ENCODE data around the gene TMEM44. TPM values are rescaled to one million over a fixed set of nuclear protein-coding genes. Genes with fewer than 3 reads are reported as not detected.

Gene TMEM44
- total RNA-seq, 1 donor, result 18.8 TPM

DNA sequence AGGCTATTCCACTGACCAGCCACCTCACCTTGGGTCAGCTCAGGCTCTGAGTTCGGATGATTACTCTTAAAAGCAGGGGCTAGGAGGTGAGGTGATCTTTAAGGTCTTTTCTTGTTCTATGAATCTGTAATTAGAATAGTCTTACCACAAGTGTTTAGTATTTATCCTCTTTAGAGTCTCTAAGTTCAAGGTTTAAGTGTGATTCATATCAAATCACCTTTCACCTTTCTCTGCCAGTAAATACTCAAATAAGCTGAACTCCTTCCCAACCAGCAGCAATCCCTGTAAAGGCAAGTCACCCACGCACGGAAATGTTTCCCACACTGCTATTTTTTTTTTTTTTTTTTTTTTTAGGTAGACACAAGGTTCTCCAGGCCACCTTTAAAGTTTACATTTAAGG is 14.5 kb upstream of the TMEM44 start:
- Histone ChIP-seq H4K20me1 (ENCODE audit: insufficient read depth, low read length) (no peaks in the 10 kb centered on the region), H3K4me3 (ENCODE audit: insufficient read depth, low read length) (no peak overlapping the region), H3K36me3 (ENCODE audit: insufficient read depth, low read length) (peaks cover 84% of the 10 kb centered on the region), H3K79me2 (ENCODE audit: insufficient read depth, low read length) (peaks cover 3% of the 10 kb centered on the region), H3K27ac (ENCODE audit: low read depth, low read length) (no peak overlapping the region), H3K4me1 (ENCODE audit: insufficient read depth, low read length) (no peaks in the 10 kb centered on the region), H3K9me3 (ENCODE audit: low read depth, low read length) (no peaks in the 10 kb centered on the region), H2AFZ (ENCODE audit: low read length) (no peak overlapping the region), H3K4me2 (ENCODE audit: insufficient read depth, low read length) (no peak overlapping the region), H3K27me3 (ENCODE audit: insufficient read depth, low read length) (no peaks in the 10 kb centered on the region)
- DNase-seq (ENCODE audit: insufficient read length, low spot score, missing footprints), result no peak
- TF ChIP-seq, protein P1, sequence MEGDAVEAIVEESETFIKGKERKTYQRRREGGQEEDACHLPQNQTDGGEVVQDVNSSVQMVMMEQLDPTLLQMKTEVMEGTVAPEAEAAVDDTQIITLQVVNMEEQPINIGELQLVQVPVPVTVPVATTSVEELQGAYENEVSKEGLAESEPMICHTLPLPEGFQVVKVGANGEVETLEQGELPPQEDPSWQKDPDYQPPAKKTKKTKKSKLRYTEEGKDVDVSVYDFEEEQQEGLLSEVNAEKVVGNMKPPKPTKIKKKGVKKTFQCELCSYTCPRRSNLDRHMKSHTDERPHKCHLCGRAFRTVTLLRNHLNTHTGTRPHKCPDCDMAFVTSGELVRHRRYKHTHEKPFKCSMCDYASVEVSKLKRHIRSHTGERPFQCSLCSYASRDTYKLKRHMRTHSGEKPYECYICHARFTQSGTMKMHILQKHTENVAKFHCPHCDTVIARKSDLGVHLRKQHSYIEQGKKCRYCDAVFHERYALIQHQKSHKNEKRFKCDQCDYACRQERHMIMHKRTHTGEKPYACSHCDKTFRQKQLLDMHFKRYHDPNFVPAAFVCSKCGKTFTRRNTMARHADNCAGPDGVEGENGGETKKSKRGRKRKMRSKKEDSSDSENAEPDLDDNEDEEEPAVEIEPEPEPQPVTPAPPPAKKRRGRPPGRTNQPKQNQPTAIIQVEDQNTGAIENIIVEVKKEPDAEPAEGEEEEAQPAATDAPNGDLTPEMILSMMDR (IDR thresholded peaks at IDR 0.05; ENCODE audit: extremely low read depth, low read depth, low read length), result no peak

DNA sequence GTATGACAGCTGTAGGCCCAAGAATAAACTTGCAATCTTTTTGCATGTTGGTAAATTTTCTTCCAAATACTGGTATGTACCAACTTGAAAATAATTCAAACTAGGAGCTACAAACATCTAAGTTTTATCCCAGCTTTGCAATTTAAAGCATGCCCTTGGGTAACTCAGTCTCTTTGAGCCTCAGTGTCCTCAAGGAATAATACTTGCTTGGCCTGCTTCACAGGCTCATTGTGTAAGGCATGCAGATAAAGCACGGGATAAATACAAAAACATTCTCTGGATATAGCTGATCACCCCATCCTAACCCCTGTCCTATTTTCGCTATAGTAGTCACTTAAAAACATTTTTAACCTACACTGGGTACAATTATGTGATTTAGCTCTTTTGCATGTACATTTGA is 9.6 kb upstream of the TMEM44 start:
- no peaks in the 10 kb centered on the region for H3K27me3 ChIP-seq (ENCODE audit: insufficient read depth, low read length)
- H3K4me3 ChIP-seq (ENCODE audit: insufficient read depth, low read length), result no peak overlapping the region
- no peak overlapping the region for H3K4me2 ChIP-seq (ENCODE audit: insufficient read depth, low read length)
- TF ChIP-seq, protein P1 (IDR thresholded peaks at IDR 0.05; ENCODE audit: extremely low read depth, low read depth, low read length), result no peak
- no peak for DNase-seq (ENCODE audit: insufficient read length, low spot score, missing footprints)
- H3K79me2 ChIP-seq (ENCODE audit: insufficient read depth, low read length), result peaks cover 24% of the 10 kb centered on the region
- H3K9me3 ChIP-seq (ENCODE audit: low read depth, low read length), result no peaks in the 10 kb centered on the region
- H3K27ac ChIP-seq (ENCODE audit: low read depth, low read length), result no peak overlapping the region
- H4K20me1 ChIP-seq (ENCODE audit: insufficient read depth, low read length), result no peaks in the 10 kb centered on the region
- H3K4me1 ChIP-seq (ENCODE audit: insufficient read depth, low read length), result peaks cover 25% of the 10 kb centered on the region
- no peak overlapping the region for H2AFZ ChIP-seq (ENCODE audit: low read length)
- H3K36me3 ChIP-seq (ENCODE audit: insufficient read depth, low read length), result peaks cover 48% of the 10 kb centered on the region

DNA sequence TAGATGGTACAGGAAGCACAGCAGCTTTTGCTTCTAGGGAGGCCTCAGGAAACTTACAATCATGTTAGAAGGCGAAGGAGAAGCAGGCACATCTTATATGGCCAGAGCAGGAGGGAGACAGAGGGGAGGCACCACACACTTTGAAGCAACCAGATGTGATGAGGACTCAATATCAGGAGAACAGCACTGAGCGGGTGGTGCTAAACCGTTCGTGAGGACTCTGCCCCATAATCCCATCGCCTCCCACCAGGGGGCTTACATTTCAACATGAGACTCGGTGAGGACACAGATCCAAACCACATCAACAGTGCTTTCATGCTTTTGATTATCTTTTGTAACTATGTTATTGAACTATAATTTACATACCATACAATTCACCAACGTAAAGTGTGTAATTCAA is 7.6 kb upstream of the TMEM44 start:
- no peak for DNase-seq (ENCODE audit: insufficient read length, low spot score, missing footprints)
- Histone ChIP-seq H3K4me3 (ENCODE audit: insufficient read depth, low read length) (no peak overlapping the region), H3K27ac (ENCODE audit: low read depth, low read length) (peak overlapping the region; percentile 80), H3K36me3 (ENCODE audit: insufficient read depth, low read length) (peaks cover 35% of the 10 kb centered on the region), H2AFZ (ENCODE audit: low read length) (no peak overlapping the region), H3K4me1 (ENCODE audit: insufficient read depth, low read length) (peaks cover 25% of the 10 kb centered on the region), H3K9me3 (ENCODE audit: low read depth, low read length) (no peaks in the 10 kb centered on the region), H4K20me1 (ENCODE audit: insufficient read depth, low read length) (no peaks in the 10 kb centered on the region), H3K79me2 (ENCODE audit: insufficient read depth, low read length) (peaks cover 30% of the 10 kb centered on the region), H3K4me2 (ENCODE audit: insufficient read depth, low read length) (peak overlapping the region; percentile 78), H3K27me3 (ENCODE audit: insufficient read depth, low read length) (no peaks in the 10 kb centered on the region)
- TF ChIP-seq, protein P1 (IDR thresholded peaks at IDR 0.05; ENCODE audit: extremely low read depth, low read depth, low read length), result peak; percentile 47

- Histone ChIP-seq H3K4me1 (ENCODE audit: insufficient read depth, low read length) (peaks cover 25% of the 10 kb centered on the region), H2AFZ (ENCODE audit: low read length) (no peak overlapping the region), H3K36me3 (ENCODE audit: insufficient read depth, low read length) (peaks cover 21% of the 10 kb centered on the region), H3K27ac (ENCODE audit: low read depth, low read length) (peak overlapping the region; percentile 80), H3K4me2 (ENCODE audit: insufficient read depth, low read length) (peak overlapping the region; percentile 78), H4K20me1 (ENCODE audit: insufficient read depth, low read length) (no peaks in the 10 kb centered on the region), H3K79me2 (ENCODE audit: insufficient read depth, low read length) (peaks cover 34% of the 10 kb centered on the region), H3K4me3 (ENCODE audit: insufficient read depth, low read length) (no peak overlapping the region), H3K9me3 (ENCODE audit: low read depth, low read length) (no peaks in the 10 kb centered on the region), H3K27me3 (ENCODE audit: insufficient read depth, low read length) (no peaks in the 10 kb centered on the region)
- TF ChIP-seq, protein P1 (IDR thresholded peaks at IDR 0.05; ENCODE audit: extremely low read depth, low read depth, low read length), result no peak
- no peak for DNase-seq (ENCODE audit: insufficient read length, low spot score, missing footprints)
These were observed 5.9 kb upstream of the TMEM44 start for GRCh38 chr3:194638991-194639605.
